ENCODE results near the gene GBX1.

GRCh38 chr7:151208253-151208862 lies 40.9 kb upstream of the GBX1 start:
- TF ChIP-seq CTCF (IDR thresholded peaks at IDR 0.05) (no peak), POLR2A (IDR thresholded peaks at IDR 0.05; ENCODE audit: low read depth) (no peak), POLR2AphosphoS5 (IDR thresholded peaks at IDR 0.05) (no peak)

All from esophagus muscularis mucosa (tissue), 3 donors.